HL-60 (cell line): ENCODE results near the gene TENM3.

Experiments used
- DNase-seq, 2 experiments: peaks; one replicate each; pipeline ENCODE4 v3.0.0-alpha.2; 2010 to 2020; ENCODE audit warnings: low read depth in 1 of 2, low spot score in 1 of 2
- H3K27ac ChIP-seq: fragments of 250-450 bp; sonication (Bioruptor Pico); replicated peaks from 2 replicates; pipeline ENCODE4 v1.5.1; 2020; ENCODE audit warnings: mild to moderate bottlenecking, moderate library complexity
- H3K27me3 ChIP-seq: fragments of 250-450 bp; sonication (Bioruptor Pico); 2 replicates; pipeline ENCODE4 v1.5.1; 2021; ENCODE audit warnings: mild to moderate bottlenecking, moderate library complexity; ENCODE audit not compliant: insufficient read depth, poor library complexity, severe bottlenecking
- H3K4me3 ChIP-seq: replicated peaks from 2 replicates; pipeline ENCODE4 v1.5.1; 2011; ENCODE audit warnings: mild to moderate bottlenecking, control low read depth, low read length; ENCODE audit not compliant: insufficient read depth
- CTCF ChIP-seq: IDR thresholded peaks from one replicate; pipeline ENCODE4 v1.5.1; 2011; ENCODE audit warnings: low read length, control low read depth, inconsistent platforms; ENCODE audit not compliant: insufficient read depth
- GABPA ChIP-seq: IDR thresholded peaks from 2 replicates; pipeline ENCODE4 v1.6.1; 2012; ENCODE audit warnings: low read depth
- POLR2AphosphoS5 ChIP-seq: IDR thresholded peaks from 2 replicates; pipeline ENCODE4 v1.6.1; 2012; ENCODE audit warnings: low read depth
- REST ChIP-seq: IDR thresholded peaks from 2 replicates; pipeline ENCODE4 v1.6.1; 2012; ENCODE audit warnings: low read depth; ENCODE audit not compliant: insufficient replicate concordance
- SPI1 ChIP-seq: IDR thresholded peaks from 2 replicates; pipeline ENCODE4 v1.6.1; 2012; ENCODE audit warnings: low read depth, mild to moderate bottlenecking, borderline replicate concordance

Gene TENM3

GRCh38 chr4:182826391-182826790, 583.2 kb downstream of the TENM3 start:
- Histone ChIP-seq H3K27me3 (no peaks in the 10 kb centered on the region), H3K27ac (no peak overlapping the region), H3K4me3 (no peak overlapping the region)
- no peak for TF ChIP-seq REST
- no peak for TF ChIP-seq SPI1
- no peak for TF ChIP-seq POLR2AphosphoS5
- TF ChIP-seq GABPA = no peak
- no peak for TF ChIP-seq CTCF
- DNase-seq = no peak

- Histone ChIP-seq H3K27ac (no peak overlapping the region), H3K27me3 (no peaks in the 10 kb centered on the region), H3K4me3 (no peak overlapping the region)
- DNase-seq = no peak
- TF ChIP-seq CTCF = no peak
- no peak for TF ChIP-seq REST
- TF ChIP-seq POLR2AphosphoS5 = no peak
- no peak for TF ChIP-seq SPI1
- TF ChIP-seq GABPA = no peak
Observed at GRCh38 chr4:182827166-182827565, 584.0 kb downstream of the TENM3 start.

GRCh38 chr4:182827954-182828353, 584.8 kb downstream of the TENM3 start:
- no peak for DNase-seq
- no peak for TF ChIP-seq CTCF
- no peak for TF ChIP-seq REST
- no peak for TF ChIP-seq SPI1
- no peak for TF ChIP-seq POLR2AphosphoS5
- no peak for TF ChIP-seq GABPA
- Histone ChIP-seq H3K4me3 (no peak overlapping the region), H3K27me3 (no peaks in the 10 kb centered on the region), H3K27ac (no peak overlapping the region)
